Activated CD4-positive, alpha-beta T cell treated with anti-CD3 and anti-CD28 coated beads, Interleukin-2, amount 10 ng/mL, durations not matched to agents 7 days and 5 days (primary cell): ENCODE data around the gene DMD. TPM values are rescaled to one million over a fixed set of nuclear protein-coding genes. Genes with fewer than 3 reads are reported as not detected.

ENCODE experiments used
- CTCF ChIA-PET: fragments of 350-600 bp; sonication (Branson Sonifier 250); formaldehyde crosslinking; loops from one replicate; lab custom pipeline; 2021; ENCODE audit warnings: antibody characterized with exemption; lab: Charles Lee
- POLR2A ChIA-PET: fragments of 350-600 bp; sonication (Branson Sonifier 250); formaldehyde crosslinking; loops from one replicate; lab custom pipeline; 2021; ENCODE audit warnings: antibody characterized with exemption; lab: Charles Lee
- DNase-seq: peaks from one replicate; pipeline ENCODE4 v3.0.0-alpha.2; 2020
- H3K27ac Mint-ChIP-seq: one replicate; pipeline ENCODE4 v1.8.0; 2021; ENCODE audit warnings: mild to moderate bottlenecking, moderate library complexity, mixed read lengths
- H3K27me3 Mint-ChIP-seq: one replicate; pipeline ENCODE4 v1.8.0; 2021; ENCODE audit warnings: mixed read lengths
- H3K36me3 Mint-ChIP-seq: one replicate; pipeline ENCODE4 v1.8.0; 2021; ENCODE audit warnings: low read depth, mixed read lengths
- H3K4me1 Mint-ChIP-seq: one replicate; pipeline ENCODE4 v1.8.0; 2021; ENCODE audit warnings: mixed read lengths
- H3K4me3 Mint-ChIP-seq: one replicate; pipeline ENCODE4 v1.8.0; 2021; ENCODE audit warnings: mild to moderate bottlenecking, moderate library complexity, mixed read lengths
- H3K9me3 Mint-ChIP-seq: one replicate; pipeline ENCODE4 v1.8.0; 2021; ENCODE audit warnings: mixed read lengths
- total RNA-seq, 2 experiments: library from RNA; stranded (reverse); gene quantifications; one replicate each; pipeline ENCODE4 v1.2.3, GENCODE V29; 2021

DMD gene
- total RNA-seq, 2 experiments from 2014 or later: 0.57 to 0.83 TPM

DNA sequence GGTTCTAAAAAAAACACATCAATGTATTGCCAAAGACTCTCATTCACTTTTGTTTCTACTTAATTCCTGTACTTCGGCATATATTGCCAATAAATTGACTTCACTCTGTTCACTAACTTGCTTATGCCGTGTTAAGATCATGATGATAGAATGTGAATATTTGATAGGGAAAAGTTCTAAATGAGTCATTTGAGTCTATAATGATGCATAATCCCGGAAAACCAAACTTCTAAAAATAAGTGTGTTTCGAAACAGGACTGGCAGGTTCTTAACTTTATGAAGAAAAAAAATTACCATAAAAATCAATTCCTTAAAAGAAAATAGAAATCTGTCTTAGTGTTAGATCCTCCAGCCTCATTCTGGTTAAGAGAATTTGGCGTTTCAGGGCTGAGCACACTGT, 1752.0 kb downstream of the DMD start:
- Mint-ChIP-seq H3K27ac (no peak overlapping the region), H3K4me3 (no peak overlapping the region), H3K27me3 (peaks cover 2% of the 10 kb centered on the region), H3K36me3 (no peaks in the 10 kb centered on the region), H3K4me1 (no peaks in the 10 kb centered on the region), H3K9me3 (no peaks in the 10 kb centered on the region)
- ChIA-PET CTCF (no interaction called here), POLR2A (no interaction called here)
- DNase-seq: no peak

DNA sequence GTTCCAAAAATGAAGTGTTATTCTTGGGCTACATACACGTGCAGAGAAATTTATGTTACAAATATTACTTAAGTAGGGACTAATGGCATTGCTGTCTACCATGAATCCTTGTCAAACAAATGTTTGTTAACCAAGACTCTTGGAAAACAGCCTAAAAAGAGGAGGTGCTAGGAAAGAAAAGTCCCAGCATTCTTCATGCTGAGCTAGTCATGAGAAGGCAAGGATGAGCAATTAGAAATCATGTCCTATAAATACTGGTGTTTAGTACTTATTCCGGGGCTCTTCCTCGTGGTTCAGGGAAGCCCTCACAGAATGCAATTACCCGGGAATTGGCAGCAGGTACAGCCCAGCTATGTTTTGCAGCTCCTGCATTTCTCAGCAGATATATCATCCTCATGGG, 1761.4 kb downstream of the DMD start:
- ChIA-PET POLR2A (no interaction called here), CTCF (no interaction called here)
- DNase-seq: no peak
- no peak overlapping the region for H3K4me3 Mint-ChIP-seq
- H3K4me1 Mint-ChIP-seq: no peaks in the 10 kb centered on the region
- no peaks in the 10 kb centered on the region for H3K36me3 Mint-ChIP-seq
- H3K27me3 Mint-ChIP-seq: no peaks in the 10 kb centered on the region
- H3K27ac Mint-ChIP-seq: no peak overlapping the region
- H3K9me3 Mint-ChIP-seq: no peaks in the 10 kb centered on the region

DNA sequence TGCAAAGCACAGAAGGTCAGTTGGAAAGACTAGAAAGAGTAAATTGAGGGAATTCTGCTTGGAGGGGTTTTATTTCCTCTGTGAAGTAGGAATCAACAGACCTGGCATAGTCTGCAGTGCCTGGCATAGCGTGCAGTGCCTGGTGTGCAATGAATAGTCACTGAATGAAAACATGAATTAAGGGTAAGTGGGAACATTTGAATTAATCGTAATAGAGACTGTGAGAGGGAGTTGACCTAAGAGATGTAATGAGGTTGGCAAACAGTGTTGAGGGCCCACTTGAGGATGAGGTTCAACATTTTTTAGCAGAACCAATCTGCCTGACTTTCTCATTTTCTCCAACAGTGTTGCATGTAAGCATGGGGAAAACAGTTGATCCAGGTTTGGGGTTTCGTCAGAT, 1762.3 kb downstream of the DMD start:
- no peaks in the 10 kb centered on the region for H3K4me1 Mint-ChIP-seq
- no peak overlapping the region for H3K4me3 Mint-ChIP-seq
- H3K36me3 Mint-ChIP-seq: no peaks in the 10 kb centered on the region
- no peaks in the 10 kb centered on the region for H3K9me3 Mint-ChIP-seq
- POLR2A ChIA-PET: no interaction called here
- H3K27me3 Mint-ChIP-seq: no peaks in the 10 kb centered on the region
- DNase-seq: no peak
- CTCF ChIA-PET: no interaction called here
- no peak overlapping the region for H3K27ac Mint-ChIP-seq

DNA sequence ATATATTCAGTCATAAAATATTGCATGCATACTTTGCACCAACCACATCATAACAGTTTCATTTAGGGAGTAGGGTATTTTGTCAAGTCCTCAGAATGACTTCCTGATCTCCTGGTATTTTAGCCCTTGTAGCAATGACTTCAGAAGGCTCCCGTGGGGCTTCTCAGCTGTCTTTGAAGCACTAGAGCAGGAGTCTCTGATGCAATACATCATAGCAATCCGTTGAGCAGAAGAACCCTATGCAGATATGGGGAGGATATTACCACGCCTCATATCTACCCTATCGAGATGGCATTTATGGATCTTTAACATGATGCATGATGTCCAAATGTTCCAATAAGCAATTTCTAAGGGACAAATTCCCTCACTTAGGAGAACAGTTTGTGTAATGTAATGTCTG, 1765.8 kb downstream of the DMD start:
- ChIA-PET POLR2A (no interaction called here), CTCF (no interaction called here)
- no peaks in the 10 kb centered on the region for H3K9me3 Mint-ChIP-seq
- no peak overlapping the region for H3K27ac Mint-ChIP-seq
- H3K27me3 Mint-ChIP-seq: no peaks in the 10 kb centered on the region
- DNase-seq: no peak
- H3K4me1 Mint-ChIP-seq: no peaks in the 10 kb centered on the region
- H3K36me3 Mint-ChIP-seq: no peaks in the 10 kb centered on the region
- no peak overlapping the region for H3K4me3 Mint-ChIP-seq

DNA sequence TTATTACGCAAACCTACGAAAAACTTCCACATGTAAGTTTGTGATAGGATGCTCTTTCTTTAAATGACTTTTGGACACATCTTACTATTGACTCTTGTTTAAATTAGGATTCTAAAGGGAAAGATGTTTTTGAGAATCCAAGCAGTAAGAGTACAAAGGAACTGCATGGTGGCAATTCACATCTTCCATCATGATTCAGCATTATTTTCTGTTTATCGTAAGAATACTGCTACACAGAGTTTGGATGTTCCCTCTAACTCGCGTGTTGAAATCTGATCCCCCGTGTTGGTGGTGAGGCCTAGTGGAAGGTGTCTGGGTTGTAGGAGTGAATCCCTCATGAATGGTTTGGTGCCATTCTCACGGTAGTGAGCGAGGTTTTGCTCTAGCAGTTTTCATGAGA, 1767.7 kb downstream of the DMD start:
- Mint-ChIP-seq H3K36me3 (no peaks in the 10 kb centered on the region), H3K4me1 (no peaks in the 10 kb centered on the region), H3K27ac (no peak overlapping the region), H3K9me3 (no peaks in the 10 kb centered on the region), H3K27me3 (no peaks in the 10 kb centered on the region), H3K4me3 (no peak overlapping the region)
- CTCF ChIA-PET: no interaction called here
- no peak for DNase-seq
- POLR2A ChIA-PET: no interaction called here

DNA sequence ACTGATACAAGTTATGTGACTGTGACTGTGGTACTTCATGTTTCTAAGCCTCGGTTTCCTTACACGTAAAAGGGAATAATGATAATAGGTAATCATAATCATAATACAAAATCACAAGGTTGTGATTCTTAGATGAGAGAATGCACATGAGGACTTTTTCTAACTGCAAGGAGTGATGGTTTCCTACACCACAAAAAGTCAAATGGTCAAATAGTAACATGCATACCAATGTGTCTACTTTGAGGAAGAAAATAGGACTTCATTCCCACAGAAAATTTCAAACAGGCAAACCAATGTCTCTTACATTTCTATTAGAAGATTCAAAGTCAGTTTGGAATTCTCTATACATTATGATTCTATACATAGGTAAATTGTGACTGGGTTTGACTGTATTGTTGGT, 1770.8 kb downstream of the DMD start:
- DNase-seq: no peak
- Mint-ChIP-seq H3K9me3 (no peaks in the 10 kb centered on the region), H3K27ac (no peak overlapping the region), H3K36me3 (no peaks in the 10 kb centered on the region), H3K27me3 (peaks cover 1% of the 10 kb centered on the region), H3K4me3 (no peak overlapping the region), H3K4me1 (no peaks in the 10 kb centered on the region)
- POLR2A ChIA-PET: no interaction called here
- CTCF ChIA-PET: no interaction called here

DNA sequence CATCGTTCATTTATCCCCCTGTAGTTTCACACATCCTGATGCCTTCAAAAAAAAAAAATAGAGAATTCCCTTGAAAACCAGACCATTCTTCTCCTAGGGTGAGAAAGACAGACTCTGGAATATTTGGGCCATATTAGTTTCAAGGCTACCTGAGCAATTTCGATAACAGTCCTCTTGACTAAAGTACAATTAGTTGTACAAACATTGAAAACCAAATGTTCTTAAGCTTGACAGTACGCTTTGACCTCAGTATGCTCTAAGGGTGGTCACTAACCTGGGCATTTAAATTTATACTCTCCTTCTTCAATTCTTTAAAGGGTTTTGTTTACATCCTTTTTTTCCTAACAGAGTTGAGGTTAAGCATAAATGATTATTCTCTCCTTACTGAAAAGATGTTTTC, 1774.9 kb downstream of the DMD start:
- ChIA-PET POLR2A (no interaction called here), CTCF (interaction anchor here (0.5 kb wide), 1 partner anchor 684 kb away, joined by 4 read pairs; no protein-coding TSS in a partner anchor)
- H3K4me3 Mint-ChIP-seq: no peak overlapping the region
- H3K27me3 Mint-ChIP-seq: peaks cover 1% of the 10 kb centered on the region
- DNase-seq: no peak
- H3K36me3 Mint-ChIP-seq: no peaks in the 10 kb centered on the region
- H3K27ac Mint-ChIP-seq: no peak overlapping the region
- no peaks in the 10 kb centered on the region for H3K4me1 Mint-ChIP-seq
- no peaks in the 10 kb centered on the region for H3K9me3 Mint-ChIP-seq

DNA sequence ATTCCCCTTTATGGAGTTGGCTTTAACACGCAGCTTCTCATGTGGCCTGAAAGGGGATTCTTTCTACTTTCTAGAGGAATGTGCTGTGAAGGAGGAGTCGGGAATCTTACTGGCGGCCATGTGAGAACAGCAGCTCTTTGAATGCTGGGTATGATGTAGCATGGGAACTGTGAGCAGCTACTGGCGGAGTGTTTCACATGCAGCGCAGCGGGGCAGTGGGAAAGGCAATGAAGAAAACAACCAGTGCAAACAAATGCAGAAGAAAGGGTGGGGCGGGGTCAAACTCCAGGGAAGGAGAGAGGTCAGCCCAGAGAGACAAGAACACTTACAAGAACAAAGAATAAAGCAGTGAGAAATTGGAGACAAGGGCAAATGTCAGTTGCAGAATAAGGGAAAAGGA, 1775.8 kb downstream of the DMD start:
- no peak for DNase-seq
- no peak overlapping the region for H3K4me3 Mint-ChIP-seq
- peaks cover 1% of the 10 kb centered on the region for H3K27me3 Mint-ChIP-seq
- no peaks in the 10 kb centered on the region for H3K4me1 Mint-ChIP-seq
- H3K9me3 Mint-ChIP-seq: no peaks in the 10 kb centered on the region
- ChIA-PET POLR2A (no interaction called here), CTCF (no interaction called here)
- no peak overlapping the region for H3K27ac Mint-ChIP-seq
- no peaks in the 10 kb centered on the region for H3K36me3 Mint-ChIP-seq

DNA sequence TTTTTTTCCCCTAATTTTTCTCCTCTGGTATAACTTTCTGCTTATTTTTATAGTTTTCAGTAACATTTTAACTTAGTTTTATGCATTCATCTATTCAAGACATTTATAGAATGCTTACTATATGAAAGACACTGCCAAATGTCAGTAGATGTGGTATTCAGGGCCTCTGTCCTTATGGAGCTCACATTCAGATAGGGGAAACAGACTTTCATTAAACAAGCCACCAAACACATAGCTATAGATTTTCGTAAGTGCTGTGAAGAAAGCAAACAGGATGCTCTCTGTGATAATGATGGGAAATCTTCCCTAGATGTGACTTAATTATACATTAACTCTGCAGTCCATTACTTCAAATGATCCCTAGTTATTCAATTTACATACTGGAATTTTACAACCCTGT, 1777.5 kb downstream of the DMD start:
- Mint-ChIP-seq H3K27ac (no peak overlapping the region), H3K4me1 (no peaks in the 10 kb centered on the region), H3K9me3 (no peaks in the 10 kb centered on the region), H3K36me3 (no peaks in the 10 kb centered on the region), H3K4me3 (no peak overlapping the region), H3K27me3 (peaks cover 1% of the 10 kb centered on the region)
- POLR2A ChIA-PET: no interaction called here
- CTCF ChIA-PET: no interaction called here
- DNase-seq: no peak

DNA sequence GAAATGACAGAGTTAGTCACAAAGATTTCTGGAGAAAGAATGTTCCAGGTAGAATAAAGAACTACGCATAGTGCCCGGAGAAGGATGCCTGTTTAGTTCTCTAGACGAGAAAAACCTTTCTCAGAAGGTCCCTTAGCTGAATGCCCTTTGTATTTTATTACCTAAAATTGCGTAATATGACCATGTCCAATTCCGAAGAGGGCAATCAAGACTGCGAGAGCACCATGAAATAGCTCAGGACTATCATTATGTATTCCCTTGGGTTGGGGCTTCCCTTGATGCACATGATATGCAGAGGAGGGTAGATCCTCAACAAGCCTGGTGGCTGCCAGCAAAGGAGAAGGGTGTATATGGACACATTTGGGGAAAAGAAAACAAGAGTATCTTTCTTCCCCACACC, 1781.4 kb downstream of the DMD start:
- Mint-ChIP-seq H3K9me3 (no peaks in the 10 kb centered on the region), H3K27ac (no peak overlapping the region), H3K27me3 (no peaks in the 10 kb centered on the region), H3K4me3 (no peak overlapping the region), H3K4me1 (no peaks in the 10 kb centered on the region), H3K36me3 (no peaks in the 10 kb centered on the region)
- ChIA-PET POLR2A (no interaction called here), CTCF (interaction anchor here (1.2 kb wide), 1 partner anchor 393 kb away, joined by 3 read pairs; no protein-coding TSS in a partner anchor)
- no peak for DNase-seq

DNA sequence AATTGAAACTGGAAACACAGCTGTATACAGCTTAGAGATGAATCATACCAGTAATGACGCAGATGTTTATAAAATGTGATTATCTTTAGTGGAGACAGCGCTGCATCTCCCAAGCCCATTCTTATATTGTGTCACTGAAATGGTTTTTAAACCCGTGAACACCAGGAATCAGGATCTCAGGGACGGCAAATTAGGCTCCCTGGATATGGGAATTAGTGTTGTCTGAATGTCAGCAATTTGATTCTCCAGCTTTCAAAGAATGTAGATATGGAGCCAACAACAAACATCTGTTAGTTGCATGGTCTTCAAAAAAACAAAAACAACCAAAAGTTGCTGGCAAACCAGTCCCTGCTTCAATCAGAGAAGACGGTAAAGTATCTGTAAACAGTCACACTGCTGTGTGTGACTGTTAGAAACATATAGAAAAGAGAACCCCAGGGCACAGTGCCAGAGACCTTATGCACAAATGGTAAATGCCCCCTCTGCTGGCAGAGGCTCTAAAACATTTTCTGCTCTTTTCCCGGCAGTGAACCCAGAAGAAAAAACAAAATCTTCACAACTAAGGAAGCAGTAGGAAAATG, 1787.7 kb downstream of the DMD start:
- H3K36me3 Mint-ChIP-seq: no peaks in the 10 kb centered on the region
- no peak overlapping the region for H3K27ac Mint-ChIP-seq
- no peak overlapping the region for H3K4me3 Mint-ChIP-seq
- H3K27me3 Mint-ChIP-seq: no peaks in the 10 kb centered on the region
- DNase-seq: peak; percentile 5
- ChIA-PET CTCF (no interaction called here), POLR2A (no interaction called here)
- no peaks in the 10 kb centered on the region for H3K4me1 Mint-ChIP-seq
- no peaks in the 10 kb centered on the region for H3K9me3 Mint-ChIP-seq

DNA sequence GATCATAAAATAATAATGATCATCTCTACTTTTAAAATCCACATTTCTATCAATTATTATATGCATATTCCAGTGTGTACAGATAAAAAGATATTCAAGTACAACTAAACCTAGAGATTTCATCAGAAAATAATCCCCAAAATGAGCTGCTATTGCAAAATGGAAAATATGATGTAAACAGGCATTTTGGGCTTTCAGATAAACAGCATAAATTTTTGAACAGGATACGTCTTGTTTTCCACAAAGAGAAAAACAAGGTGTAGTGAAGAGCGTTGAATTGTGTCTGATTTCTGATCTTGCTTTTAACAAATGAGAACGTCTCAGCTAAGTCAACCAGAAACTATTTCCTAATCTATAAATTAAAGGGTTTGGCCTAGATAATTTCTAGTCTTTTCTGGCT, 1789.9 kb downstream of the DMD start:
- Mint-ChIP-seq H3K9me3 (no peaks in the 10 kb centered on the region), H3K27me3 (no peaks in the 10 kb centered on the region), H3K4me3 (no peak overlapping the region), H3K27ac (no peak overlapping the region), H3K4me1 (no peaks in the 10 kb centered on the region), H3K36me3 (no peaks in the 10 kb centered on the region)
- no peak for DNase-seq
- ChIA-PET POLR2A (no interaction called here), CTCF (interaction anchor here (0.8 kb wide), 1 partner anchor 18 kb away, joined by 3 read pairs; no protein-coding TSS in a partner anchor)

DNA sequence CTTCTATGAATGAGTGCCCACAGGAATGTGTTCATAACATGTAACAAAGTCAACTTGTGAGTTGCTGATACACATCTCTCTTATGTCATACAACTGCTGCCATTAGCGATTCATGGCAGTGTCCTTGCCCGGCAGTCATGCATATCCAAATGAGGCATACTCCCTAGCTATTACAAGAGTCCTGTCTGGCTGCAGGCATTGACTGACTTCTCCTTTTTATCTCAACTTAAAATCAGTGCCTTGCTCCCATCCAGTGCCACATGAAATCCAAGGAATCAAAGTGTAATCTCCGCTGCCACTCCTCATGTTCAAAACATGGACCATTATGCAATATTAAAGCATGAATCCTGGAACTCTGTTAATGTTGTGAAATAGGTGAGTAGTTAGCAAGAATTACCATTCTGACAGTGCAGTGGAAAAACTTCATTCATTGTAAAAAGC, 1790.6 kb downstream of the DMD start:
- H3K4me1 Mint-ChIP-seq: no peaks in the 10 kb centered on the region
- DNase-seq: no peak
- H3K4me3 Mint-ChIP-seq: no peak overlapping the region
- ChIA-PET CTCF (interaction anchor here (0.5 to 0.8 kb wide), 2 partner anchors 19 to 1362 kb away, joined by 3 read pairs; no protein-coding TSS in a partner anchor), POLR2A (no interaction called here)
- H3K9me3 Mint-ChIP-seq: no peaks in the 10 kb centered on the region
- H3K36me3 Mint-ChIP-seq: no peaks in the 10 kb centered on the region
- no peaks in the 10 kb centered on the region for H3K27me3 Mint-ChIP-seq
- H3K27ac Mint-ChIP-seq: no peak overlapping the region

DNA sequence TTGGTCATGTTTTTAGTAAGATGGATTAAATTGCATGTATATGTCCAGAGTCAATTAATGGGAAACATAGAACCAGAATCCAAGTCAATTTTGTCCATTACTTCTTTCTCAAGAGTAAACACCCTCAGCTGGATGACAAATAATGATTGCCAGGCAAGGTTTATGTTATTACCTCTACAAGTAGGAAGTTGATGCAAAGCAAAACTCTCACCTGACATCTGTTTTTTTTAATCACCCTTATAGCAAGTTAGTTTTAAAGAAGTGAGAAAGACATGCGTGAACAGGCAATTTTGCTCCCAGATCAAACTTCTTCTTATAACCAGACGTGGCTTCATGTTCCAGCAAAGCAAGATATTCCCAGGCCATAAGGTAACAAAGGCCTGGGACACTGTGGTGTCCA, 1791.0 kb downstream of the DMD start:
- Mint-ChIP-seq H3K4me1 (no peaks in the 10 kb centered on the region), H3K4me3 (no peak overlapping the region), H3K27ac (no peak overlapping the region), H3K9me3 (no peaks in the 10 kb centered on the region), H3K36me3 (no peaks in the 10 kb centered on the region), H3K27me3 (no peaks in the 10 kb centered on the region)
- no peak for DNase-seq
- CTCF ChIA-PET: interaction anchor here (0.5 kb wide), 1 partner anchor 1362 kb away, joined by 3 read pairs; no protein-coding TSS in a partner anchor
- POLR2A ChIA-PET: no interaction called here
